NK-92 treated with Interleukin-12 subunit alpha and Interleukin-12 subunit beta, amount 100 ng/mL, for 24 hours (cell line): ENCODE measurements around the gene CSMD2.

ENCODE experiments used
- DNase-seq: peaks from one replicate; lab custom pipeline; 2025; lab: John Stamatoyannopoulos, UW

CSMD2 gene

DNA sequence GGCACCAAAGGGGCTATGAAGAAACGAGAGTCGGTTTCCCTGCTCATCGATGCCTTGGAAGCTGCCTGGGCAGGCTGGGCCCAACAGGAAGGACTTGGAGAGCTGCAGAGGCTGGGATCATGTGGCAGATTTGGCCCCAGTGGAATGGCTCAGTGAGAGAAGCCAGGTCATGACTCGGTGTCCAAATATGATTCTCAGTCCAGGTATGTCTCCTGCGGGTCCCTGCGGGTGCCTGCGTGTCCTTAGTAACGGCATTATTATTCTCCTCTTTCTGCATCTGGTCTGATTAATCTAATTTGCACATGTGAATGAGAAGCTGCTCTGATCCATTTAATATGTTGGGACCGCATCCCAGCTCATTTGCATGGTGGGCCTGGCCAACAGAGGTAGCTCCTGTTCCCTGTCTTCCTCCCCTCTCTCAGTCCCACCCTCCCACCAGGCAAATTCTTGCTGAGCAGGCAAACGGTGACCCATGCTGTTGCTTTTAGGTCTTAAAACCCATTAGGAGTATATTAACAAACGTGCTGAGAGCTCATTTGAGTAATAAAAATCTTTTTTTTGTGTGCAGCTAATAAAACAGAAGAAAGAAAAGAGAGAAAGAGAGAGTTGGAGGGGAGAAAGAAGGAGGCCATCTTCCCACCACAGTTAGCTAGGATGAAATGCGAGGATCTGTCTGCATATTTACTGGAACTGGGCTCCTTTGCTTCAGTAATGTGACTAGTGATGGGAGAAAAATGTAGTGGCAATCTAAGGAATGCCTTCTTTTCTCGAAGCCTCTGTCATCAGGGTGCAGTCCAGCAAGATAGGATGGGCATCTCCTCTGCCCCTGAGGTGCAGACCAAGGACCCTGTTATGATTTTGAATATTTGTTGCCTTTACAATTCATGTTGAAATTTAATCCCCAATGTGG is 167.6 kb downstream of the CSMD2 start:
- no peak for DNase-seq

- DNase-seq = no peak
These were observed 168.7 kb downstream of the CSMD2 start for GRCh38 chr1:33996281-33996680.

- DNase-seq = no peak
These were observed 171.7 kb downstream of the CSMD2 start for GRCh38 chr1:33993301-33993700.

- DNase-seq = no peak
These were observed 174.7 kb downstream of the CSMD2 start for GRCh38 chr1:33990281-33990680.

DNA sequence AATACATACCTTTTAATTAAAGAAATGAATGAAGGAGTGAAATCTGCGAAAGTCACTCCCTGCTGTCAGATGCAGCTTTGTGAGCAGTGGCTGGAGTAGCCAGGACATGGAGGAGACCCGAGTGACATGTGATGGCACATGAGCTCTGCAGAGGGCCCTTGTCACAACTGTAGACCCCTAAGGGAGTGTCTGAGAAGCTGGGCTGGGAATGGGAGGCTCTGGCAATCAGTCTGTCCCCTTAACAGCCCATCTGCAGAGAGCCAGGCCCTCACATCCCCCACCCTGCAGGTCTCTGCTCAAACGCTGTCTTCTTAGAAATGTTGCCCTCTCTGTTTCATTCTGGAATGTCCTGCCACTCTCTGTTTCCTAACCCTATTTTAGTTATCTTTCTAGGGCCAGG is 176.9 kb downstream of the CSMD2 start:
- DNase-seq = no peak

GRCh38 chr1:33986390-33987095 is 178.5 kb downstream of the CSMD2 start:
- DNase-seq = no peak

DNA sequence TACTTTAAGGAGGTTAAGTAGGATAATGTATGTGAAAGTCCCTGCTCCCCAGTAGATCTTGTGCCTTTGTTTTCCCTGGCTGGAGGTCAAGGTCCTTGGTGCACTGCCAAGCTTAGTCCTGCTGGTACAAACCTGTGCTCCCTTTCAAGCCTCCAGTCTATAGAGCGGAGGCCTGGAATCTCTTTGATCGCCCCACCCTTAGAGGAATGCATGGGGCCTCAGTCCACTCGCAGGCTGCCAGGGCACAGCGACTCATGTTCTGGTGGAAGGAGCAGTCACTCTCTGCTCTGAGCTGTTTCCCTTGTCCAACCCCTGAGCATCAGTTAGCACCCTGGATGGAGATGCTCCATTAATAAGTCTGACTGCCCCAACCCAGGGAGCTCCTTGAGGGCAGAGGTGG is 179.4 kb downstream of the CSMD2 start:
- no peak for DNase-seq

GRCh38 chr1:33984906-33985565 is 180.0 kb downstream of the CSMD2 start:
- DNase-seq = no peak

GRCh38 chr1:33982419-33982818 is 182.6 kb downstream of the CSMD2 start:
- DNase-seq = no peak

DNA sequence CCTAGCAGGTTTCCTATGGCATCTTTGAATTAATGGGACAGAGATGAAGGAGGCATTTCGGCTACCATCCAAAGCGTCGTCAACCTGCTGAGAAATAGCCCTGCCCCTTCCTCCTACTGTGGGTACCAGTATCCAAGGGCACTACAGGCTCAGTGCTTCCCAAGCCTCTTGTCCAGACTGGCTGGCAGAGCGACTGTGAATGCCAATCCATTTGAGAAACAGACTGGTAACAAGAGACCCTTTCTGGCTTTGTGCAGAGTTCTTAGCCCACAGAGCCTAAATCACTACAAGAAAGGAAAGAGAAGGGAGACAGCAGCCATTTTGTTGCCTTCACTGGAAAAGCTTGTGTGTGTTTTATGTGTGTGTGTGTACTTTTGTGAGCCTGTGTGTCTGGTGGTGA is 185.7 kb downstream of the CSMD2 start:
- DNase-seq = no peak

DNA sequence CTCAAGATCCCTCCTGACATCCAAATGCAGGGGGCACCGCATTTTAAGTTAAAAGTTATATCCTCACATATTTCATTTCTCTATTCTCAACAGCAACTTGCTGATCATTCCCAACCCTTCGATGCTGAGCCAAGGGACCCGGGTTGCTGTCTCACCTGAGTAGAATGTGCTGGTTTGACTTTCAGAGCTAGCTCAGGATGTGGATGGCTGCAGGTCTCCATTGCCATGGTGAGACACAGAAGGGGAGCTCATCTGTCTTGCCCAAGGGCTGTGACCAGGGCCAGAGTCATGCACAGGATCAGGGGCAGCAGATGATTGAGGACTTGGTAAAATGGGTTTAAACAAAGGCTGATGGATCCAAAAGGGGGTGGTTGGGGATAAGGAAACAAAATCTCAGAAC is 189.1 kb downstream of the CSMD2 start:
- DNase-seq = no peak

GRCh38 chr1:33973799-33974545 is 191.1 kb downstream of the CSMD2 start:
- no peak for DNase-seq

GRCh38 chr1:33972676-33973395 is 192.2 kb downstream of the CSMD2 start:
- no peak for DNase-seq

DNA sequence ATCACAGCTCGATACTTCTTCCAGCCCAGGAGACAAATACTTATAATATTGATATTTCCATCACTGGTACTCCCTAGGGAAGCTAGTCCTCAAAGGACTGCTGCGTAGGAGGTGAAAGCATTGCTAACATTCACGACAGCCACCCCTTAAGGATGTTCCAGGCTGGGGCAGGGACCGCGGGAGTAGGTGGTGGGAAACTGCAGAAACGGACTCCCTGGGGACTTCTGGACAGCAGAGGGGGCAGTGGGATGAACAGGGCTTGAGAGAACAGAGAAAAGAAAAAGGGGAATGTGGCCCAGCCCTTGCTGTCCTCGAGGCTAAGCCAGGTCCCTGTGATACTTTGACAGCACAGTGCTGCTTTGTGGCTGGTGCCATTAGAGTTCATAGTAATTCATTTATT is 193.1 kb downstream of the CSMD2 start:
- DNase-seq = no peak

DNA sequence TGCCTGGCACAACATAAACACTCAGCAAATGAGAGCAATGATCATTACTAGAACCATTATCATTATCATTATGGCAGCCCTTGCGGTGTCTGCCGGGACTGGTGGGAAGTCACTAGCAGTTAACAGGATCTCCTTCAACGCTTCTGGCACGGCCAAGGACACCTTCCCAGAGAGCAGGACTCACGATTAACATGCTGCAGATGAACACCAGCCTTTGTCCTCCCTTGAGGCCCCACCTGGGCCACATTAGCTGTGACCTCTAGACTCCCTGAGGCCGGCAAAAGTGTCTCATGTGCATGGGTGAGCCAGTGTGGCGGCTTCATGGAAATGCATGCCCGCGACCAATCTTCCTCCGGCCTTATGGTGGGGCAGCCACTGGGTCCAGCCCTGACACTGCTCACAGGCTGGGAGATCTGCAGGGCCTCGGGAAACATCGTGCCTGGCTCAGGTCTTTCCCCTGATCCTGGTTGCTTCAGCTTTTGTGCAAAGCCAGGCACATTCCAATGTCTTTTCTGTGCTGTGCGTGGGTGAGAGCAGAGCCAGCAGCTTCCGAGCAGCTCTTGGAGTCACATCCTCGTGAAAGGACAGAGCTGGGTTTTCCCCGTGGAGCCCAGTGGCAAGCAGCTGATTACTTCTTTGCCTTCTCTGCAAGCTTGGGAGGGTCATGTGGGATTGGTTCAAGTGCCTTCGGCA is 193.9 kb downstream of the CSMD2 start:
- DNase-seq = no peak

- no peak for DNase-seq
These were observed 194.7 kb downstream of the CSMD2 start for GRCh38 chr1:33970148-33970825.

DNA sequence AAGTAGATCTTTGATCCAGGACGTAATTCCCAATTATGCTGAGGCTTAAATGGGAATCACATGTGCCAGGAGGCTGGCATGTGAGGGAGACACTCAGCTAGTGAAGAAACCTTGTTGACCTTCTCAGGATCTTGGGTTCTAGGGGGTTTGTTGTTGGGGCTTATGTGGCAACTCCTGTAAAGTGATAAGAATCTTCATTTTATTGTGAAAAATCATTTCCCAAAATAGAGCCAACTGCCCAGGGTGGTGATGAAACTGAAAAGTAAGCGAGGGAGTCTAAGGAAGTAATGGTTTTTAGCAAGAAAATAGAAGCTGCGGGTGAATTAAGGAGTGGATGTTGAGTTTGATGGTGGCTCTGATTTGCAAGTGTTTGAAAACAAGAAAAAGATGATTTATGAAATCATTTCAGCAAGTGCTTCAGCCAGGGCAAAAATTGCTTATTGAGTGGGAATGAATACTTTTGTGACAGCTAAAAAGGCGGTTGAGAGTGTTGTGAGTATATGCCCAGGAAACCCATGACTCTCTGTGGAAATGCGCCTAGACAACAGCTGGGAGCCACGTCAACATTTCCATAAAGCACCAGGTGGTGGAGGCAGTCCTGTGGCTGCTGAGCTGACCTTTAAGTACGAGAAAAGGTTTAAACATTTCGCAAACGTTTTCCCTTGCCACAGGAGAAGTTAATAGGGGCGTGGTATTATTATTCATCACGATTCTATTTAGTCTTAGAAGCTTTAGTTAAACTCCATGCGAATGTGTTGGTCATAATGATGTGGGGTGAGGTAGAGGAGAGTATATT is 198.5 kb downstream of the CSMD2 start:
- DNase-seq = no peak

- DNase-seq = no peak
These were observed 199.9 kb downstream of the CSMD2 start for GRCh38 chr1:33965086-33965485.

DNA sequence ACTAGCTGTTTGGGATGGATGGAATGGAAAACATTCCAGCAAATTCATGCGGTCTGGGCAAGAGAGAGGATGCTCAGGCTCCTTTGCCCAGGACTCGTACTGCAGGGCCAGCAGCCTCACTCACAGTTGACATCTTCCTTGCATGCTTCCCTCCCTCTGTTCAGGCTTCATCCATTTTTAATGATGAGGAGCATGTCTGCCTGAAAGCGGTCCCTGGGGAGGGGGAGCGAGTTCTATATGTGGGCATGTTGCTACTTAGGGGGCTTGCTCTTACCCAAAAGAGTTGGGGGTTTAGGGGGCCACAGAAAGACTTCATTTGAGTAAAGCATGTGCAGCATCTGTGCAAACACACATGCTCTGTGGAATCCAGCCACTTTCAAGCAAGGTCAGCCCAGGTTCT is 203.0 kb downstream of the CSMD2 start:
- no peak for DNase-seq
